ENCODE data around the gene CDX4.

DNA sequence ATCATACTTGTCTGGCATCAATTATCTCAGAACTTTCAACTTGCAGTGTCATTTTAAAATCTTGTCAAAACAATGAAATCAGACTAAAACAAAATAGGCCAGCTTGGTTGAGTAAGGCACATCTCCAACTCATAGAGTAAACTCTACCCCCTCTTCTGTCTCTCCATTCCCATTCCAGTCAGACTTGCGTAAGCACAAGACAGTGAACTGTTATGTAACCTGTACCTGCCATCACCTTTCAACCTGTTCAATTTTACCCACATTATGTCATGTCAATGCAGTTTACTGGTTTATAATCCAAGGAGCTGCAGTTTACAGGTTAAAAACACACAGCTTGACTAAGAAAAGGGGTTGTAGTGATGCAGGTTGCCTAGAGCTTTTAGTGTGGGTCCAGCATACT is 8.3 kb downstream of the CDX4 start:
- TF ChIP-seq, protein P1, sequence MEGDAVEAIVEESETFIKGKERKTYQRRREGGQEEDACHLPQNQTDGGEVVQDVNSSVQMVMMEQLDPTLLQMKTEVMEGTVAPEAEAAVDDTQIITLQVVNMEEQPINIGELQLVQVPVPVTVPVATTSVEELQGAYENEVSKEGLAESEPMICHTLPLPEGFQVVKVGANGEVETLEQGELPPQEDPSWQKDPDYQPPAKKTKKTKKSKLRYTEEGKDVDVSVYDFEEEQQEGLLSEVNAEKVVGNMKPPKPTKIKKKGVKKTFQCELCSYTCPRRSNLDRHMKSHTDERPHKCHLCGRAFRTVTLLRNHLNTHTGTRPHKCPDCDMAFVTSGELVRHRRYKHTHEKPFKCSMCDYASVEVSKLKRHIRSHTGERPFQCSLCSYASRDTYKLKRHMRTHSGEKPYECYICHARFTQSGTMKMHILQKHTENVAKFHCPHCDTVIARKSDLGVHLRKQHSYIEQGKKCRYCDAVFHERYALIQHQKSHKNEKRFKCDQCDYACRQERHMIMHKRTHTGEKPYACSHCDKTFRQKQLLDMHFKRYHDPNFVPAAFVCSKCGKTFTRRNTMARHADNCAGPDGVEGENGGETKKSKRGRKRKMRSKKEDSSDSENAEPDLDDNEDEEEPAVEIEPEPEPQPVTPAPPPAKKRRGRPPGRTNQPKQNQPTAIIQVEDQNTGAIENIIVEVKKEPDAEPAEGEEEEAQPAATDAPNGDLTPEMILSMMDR (IDR thresholded peaks at IDR 0.05): no peak
- TF ChIP-seq POLR2A (IDR thresholded peaks at IDR 0.05): no peak

All from vagina (tissue), 2 donors.